ENCODE measurements around the gene PTGS2.

- TF ChIP-seq CTCF (conservative IDR thresholded peaks at IDR 0.05 in 1 of 2, IDR thresholded peaks at IDR 0.05 in 1 of 2; ENCODE audit: extremely low read depth in 1 of 2, insufficient read depth in 1 of 2, low read depth in 1 of 2, low read length in 2 of 2), result no peak
- TF ChIP-seq EZH2 (IDR thresholded peaks at IDR 0.05; ENCODE audit: borderline replicate concordance, low read length), result no peak
These were observed 31.6 kb downstream of the PTGS2 start for GRCh38 chr1:186648613-186649012.
